ENCODE measurements around the gene ZPR1. TPM values are rescaled to one million over a fixed set of nuclear protein-coding genes. Genes with fewer than 3 reads are reported as not detected.

The ZPR1 gene
- total RNA-seq, 1 donor from 2014 or later: 48.1 TPM

GRCh38 chr11:116750070-116750718 is 37.6 kb downstream of the ZPR1 start:
- DNase-seq (ENCODE audit: low spot score): no peak

- DNase-seq (ENCODE audit: low spot score): no peak
These were observed 45.7 kb downstream of the ZPR1 start for GRCh38 chr11:116742104-116742503.

GRCh38 chr11:116740741-116741140 is 47.1 kb downstream of the ZPR1 start:
- no peak for DNase-seq (ENCODE audit: low spot score)

GRCh38 chr11:116738975-116739374 is 48.8 kb downstream of the ZPR1 start:
- no peak for DNase-seq (ENCODE audit: low spot score)

GRCh38 chr11:116736763-116737162 is 51.1 kb downstream of the ZPR1 start:
- no peak for DNase-seq (ENCODE audit: low spot score)

- no peak for DNase-seq (ENCODE audit: low spot score)
These were observed 53.8 kb downstream of the ZPR1 start for GRCh38 chr11:116733969-116734508.

- DNase-seq (ENCODE audit: low spot score): no peak
These were observed 54.6 kb downstream of the ZPR1 start for GRCh38 chr11:116733043-116733755.

- DNase-seq (ENCODE audit: low spot score): peak; percentile 63
These were observed 55.4 kb downstream of the ZPR1 start for GRCh38 chr11:116732271-116733042.

- no peak for DNase-seq (ENCODE audit: low spot score)
These were observed 56.0 kb downstream of the ZPR1 start for GRCh38 chr11:116731821-116732220.

GRCh38 chr11:116731097-116731761 is 56.6 kb downstream of the ZPR1 start:
- DNase-seq (ENCODE audit: low spot score): no peak

- no peak for DNase-seq (ENCODE audit: low spot score)
These were observed 57.2 kb downstream of the ZPR1 start for GRCh38 chr11:116730601-116731000.

- DNase-seq (ENCODE audit: low spot score): no peak
These were observed 57.6 kb downstream of the ZPR1 start for GRCh38 chr11:116730241-116730561.

GRCh38 chr11:116729501-116730240 is 58.2 kb downstream of the ZPR1 start:
- DNase-seq (ENCODE audit: low spot score): no peak

- DNase-seq (ENCODE audit: low spot score): no peak
These were observed 59.8 kb downstream of the ZPR1 start for GRCh38 chr11:116727990-116728389.

GRCh38 chr11:116725434-116726221 is 62.2 kb downstream of the ZPR1 start:
- no peak for DNase-seq (ENCODE audit: low spot score)

- DNase-seq (ENCODE audit: low spot score): no peak
These were observed 63.0 kb downstream of the ZPR1 start for GRCh38 chr11:116724813-116725212.
